IMR-90 (cell line): ENCODE data around the gene C2CD4C. TPM values are rescaled to one million over a fixed set of nuclear protein-coding genes. Genes with fewer than 3 reads are reported as not detected.

Experiments
- ATAC-seq: fragments of 200-7000 bp; cut with Tn5 transposase; 2 replicates; pipeline ENCODE4 v1.9.1; 2020; ENCODE audit warnings: low read depth, mild to moderate bottlenecking, moderate library complexity
- BruUV-seq: library from RNA; stranded (reverse); fragments of 400-500 nt; replicated peaks from 2 replicates; lab custom pipeline; 2021; lab: Mats Ljungman, UMichigan
- CTCF ChIA-PET: fragments of 300-600 bp; formaldehyde crosslinking; extraction: SDS; loops from one replicate; lab custom pipeline; 2021; ENCODE audit warnings: antibody characterized with exemption; lab: Yijun Ruan, JAX
- POLR2A ChIA-PET: fragments of 300-600 bp; sonication (Branson Sonifier 250); formaldehyde crosslinking; loops from one replicate; lab custom pipeline; 2022; ENCODE audit warnings: antibody characterized with exemption; ENCODE audit not compliant: unreplicated experiment; lab: Charles Lee
- DNase-seq: peaks from one replicate; pipeline ENCODE4 v3.0.0; 2013
- H2AFZ ChIP-seq: replicated peaks from 2 replicates; pipeline ENCODE3; 2013; ENCODE audit warnings: low read length, mild to moderate bottlenecking; ENCODE audit not compliant: poor library complexity
- H2AK5ac ChIP-seq: 2 replicates; pipeline ENCODE4 v1.6.1; 2013; ENCODE audit warnings: low read depth, low read length, inconsistent platforms
- H2AK9ac ChIP-seq: replicated peaks from 2 replicates; pipeline ENCODE3; 2013; ENCODE audit warnings: mild to moderate bottlenecking, low read depth, low read length, moderate library complexity; ENCODE audit not compliant: poor library complexity
- H2BK120ac ChIP-seq: 2 replicates; pipeline ENCODE4 v1.6.1; 2013; ENCODE audit warnings: low read depth, low read length, inconsistent platforms
- H2BK15ac ChIP-seq: 3 replicates; pipeline ENCODE4 v1.6.1; 2013; ENCODE audit warnings: low read depth, low read length, inconsistent platforms
- H2BK20ac ChIP-seq: 2 replicates; pipeline ENCODE4 v1.6.1; 2013; ENCODE audit warnings: low read depth, mild to moderate bottlenecking, inconsistent platforms, low read length, moderate library complexity
- H2BK5ac ChIP-seq: 2 replicates; pipeline ENCODE4 v1.6.1; 2013; ENCODE audit warnings: mild to moderate bottlenecking, low read depth, low read length, inconsistent platforms; ENCODE audit not compliant: poor library complexity, severe bottlenecking
- H3K14ac ChIP-seq: replicated peaks from 2 replicates; pipeline ENCODE4 v1.6.1; 2013; ENCODE audit warnings: low read depth, low read length, inconsistent platforms
- H3K18ac ChIP-seq: 2 replicates; pipeline ENCODE4 v1.6.1; 2013; ENCODE audit warnings: low read depth, low read length, control low read depth
- H3K23ac ChIP-seq: 2 replicates; pipeline ENCODE4 v1.6.1; 2013; ENCODE audit warnings: low read depth, low read length, inconsistent platforms
- H3K27ac ChIP-seq: 2 replicates; pipeline ENCODE4 v1.5.1; 2013; ENCODE audit warnings: mild to moderate bottlenecking, control low read depth, low read length; ENCODE audit not compliant: insufficient read depth
- H3K27me3 ChIP-seq: 2 replicates; pipeline ENCODE4 v1.6.1; 2013; ENCODE audit warnings: low read length; ENCODE audit not compliant: control insufficient read depth, insufficient read depth
- H3K36me3 ChIP-seq: 2 replicates; pipeline ENCODE4 v1.6.1; 2013; ENCODE audit warnings: low read length, mixed read lengths; ENCODE audit not compliant: control insufficient read depth, insufficient read depth
- H3K4ac ChIP-seq: 2 replicates; pipeline ENCODE4 v1.6.1; 2013; ENCODE audit warnings: low read depth, low read length, inconsistent platforms
- H3K4me1 ChIP-seq: 2 replicates; pipeline ENCODE4 v1.6.1; 2013; ENCODE audit warnings: low read length, mixed read lengths; ENCODE audit not compliant: control insufficient read depth, insufficient read depth
- H3K4me2 ChIP-seq: 2 replicates; pipeline ENCODE4 v1.6.1; 2013; ENCODE audit warnings: low read depth, mild to moderate bottlenecking, control low read depth, low read length, moderate library complexity
- H3K4me3 ChIP-seq: 2 replicates; pipeline ENCODE4 v1.5.1; 2013; ENCODE audit warnings: low read depth, mild to moderate bottlenecking, control low read depth, low read length, moderate library complexity; ENCODE audit not compliant: insufficient read depth
- H3K56ac ChIP-seq: 2 replicates; pipeline ENCODE4 v1.6.1; 2013; ENCODE audit warnings: low read length, inconsistent platforms; ENCODE audit not compliant: insufficient read depth; ENCODE audit errors: extremely low read depth
- H3K79me1 ChIP-seq, 2 experiments: 2 replicates each; pipeline ENCODE4 v1.6.1; 2013; ENCODE audit warnings: low read length in 2 of 2, inconsistent platforms in 1 of 2, low read depth in 1 of 2
- H3K9ac ChIP-seq: 2 replicates; pipeline ENCODE4 v1.6.1; 2013; ENCODE audit warnings: low read depth, low read length, control low read depth
- H3K9me1 ChIP-seq: 2 replicates; pipeline ENCODE4 v1.6.1; 2013; ENCODE audit warnings: low read length, inconsistent platforms; ENCODE audit not compliant: insufficient read depth
- H3K9me3 ChIP-seq: 2 replicates; pipeline ENCODE4 v1.6.1; 2013; ENCODE audit warnings: low read length; ENCODE audit not compliant: control insufficient read depth, insufficient read depth
- H4K20me1 ChIP-seq: 2 replicates; pipeline ENCODE4 v1.6.1; 2013; ENCODE audit warnings: low read length, inconsistent platforms; ENCODE audit not compliant: insufficient read depth
- H4K5ac ChIP-seq: 2 replicates; pipeline ENCODE4 v1.6.1; 2013; ENCODE audit warnings: mild to moderate bottlenecking, low read depth, low read length, control low read depth
- H4K8ac ChIP-seq, 2 experiments: 2 replicates each; pipeline ENCODE4 v1.6.1; 2013; ENCODE audit warnings: low read depth in 2 of 2, low read length in 2 of 2, control low read depth in 1 of 2, inconsistent platforms in 1 of 2
- H4K91ac ChIP-seq: 2 replicates; pipeline ENCODE4 v1.6.1; 2013; ENCODE audit warnings: low read depth, low read length, inconsistent platforms; ENCODE audit not compliant: insufficient read depth
- BHLHE40 ChIP-seq: fragments of 150-350 bp; IDR thresholded peaks from 2 replicates; pipeline ENCODE4 v1.6.1; 2016; ENCODE audit warnings: mild to moderate bottlenecking, low read depth, low read length
- MAFK ChIP-seq: IDR thresholded peaks from 2 replicates; pipeline ENCODE4 v1.6.1; 2012; ENCODE audit warnings: low read depth, low read length, improper control_type of control experiment
- MAZ ChIP-seq: IDR thresholded peaks from 2 replicates; pipeline ENCODE4 v1.6.1; 2012; ENCODE audit warnings: low read depth, mild to moderate bottlenecking, low read length, improper control_type of control experiment, moderate library complexity, borderline replicate concordance
- MXI1 ChIP-seq: IDR thresholded peaks from 2 replicates; pipeline ENCODE4 v1.6.1; 2012; ENCODE audit warnings: low read depth, mild to moderate bottlenecking, low read length, moderate library complexity, borderline replicate concordance
- NFE2L2 ChIP-seq: fragments of 150-350 bp; IDR thresholded peaks from 2 replicates; pipeline ENCODE4 v1.6.1; 2016; ENCODE audit warnings: low read depth, mild to moderate bottlenecking, low read length
- RCOR1 ChIP-seq: IDR thresholded peaks from 2 replicates; pipeline ENCODE4 v1.6.1; 2012; ENCODE audit warnings: mild to moderate bottlenecking, low read length, improper control_type of control experiment; ENCODE audit not compliant: insufficient replicate concordance
- RFX5 ChIP-seq: IDR thresholded peaks from 2 replicates; pipeline ENCODE4 v1.8.0; 2012; ENCODE audit warnings: low read depth, mild to moderate bottlenecking, low read length, moderate library complexity
- SMC3 ChIP-seq: fragments of 150-350 bp; IDR thresholded peaks from 2 replicates; pipeline ENCODE4 v1.6.1; 2016; ENCODE audit warnings: low read depth, mild to moderate bottlenecking, antibody characterized with exemption, low read length, moderate library complexity
- WGBS, 2 experiments: methylation state at CpG; one replicate each; pipeline versions ENCODE4 v1.1.5 to v1.1.7; 2013; ENCODE audit warnings: missing lambda C conversion rate in 2 of 2; ENCODE audit not compliant: insufficient read length in 1 of 2; ENCODE audit errors: extremely low coverage in 2 of 2; 5-methylcytosine and 5-hydroxymethylcytosine counted together
- dilution Hi-C: fragments of 300-500 bp; cut with HindIII; formaldehyde crosslinking; loops from one replicate; pipeline ENCODE4 v1.14.3; 2018; ENCODE audit warnings: low sequenced_read_pairs; ENCODE audit not compliant: unreplicated experiment
- in situ Hi-C: fragments of 300-500 bp; cut with MboI; formaldehyde crosslinking; loops from 3 replicates; pipeline ENCODE4 v1.14.3; 2019; ENCODE audit warnings: low sequenced_read_pairs, inconsistent platforms, mixed read lengths
- intact Hi-C: fragments of 100-400 bp; cut with micrococcal nuclease; formaldehyde crosslinking; loops from 2 replicates; pipeline ENCODE4 v1.10.0; 2022
- polyA plus RNA-seq, 3 experiments: library from polyadenylated mRNA; depleted of rRNA; stranded (reverse); fragments of >200 nt; gene quantifications; 2 replicates each; pipeline ENCODE4 v1.2.3, GENCODE V29; 2012; ENCODE audit warnings: low replicate concordance in 1 of 3
- total RNA-seq: library from RNA; depleted of rRNA; stranded (reverse); fragments of >200 nt; gene quantifications from 2 replicates; pipeline ENCODE4 v1.2.3, GENCODE V29; 2012
- TF ChIP-seq, protein P1 (sequence below): conservative IDR thresholded peaks from 2 replicates; pipeline ENCODE4 v1.5.1; 2012; ENCODE audit warnings: mild to moderate bottlenecking, low read depth, low read length, improper control_type of control experiment
- TF ChIP-seq, protein P2 (sequence below): fragments of 150-350 bp; IDR thresholded peaks from 2 replicates; pipeline ENCODE4 v1.6.1; 2016; ENCODE audit warnings: low read depth, mild to moderate bottlenecking, low read length, moderate library complexity, borderline replicate concordance

Gene C2CD4C
- total and polyA plus RNA-seq, 2 of the 4 experiments (the other 2 are of a cell fraction), result under 0.01 to 0.07 TPM

DNA sequence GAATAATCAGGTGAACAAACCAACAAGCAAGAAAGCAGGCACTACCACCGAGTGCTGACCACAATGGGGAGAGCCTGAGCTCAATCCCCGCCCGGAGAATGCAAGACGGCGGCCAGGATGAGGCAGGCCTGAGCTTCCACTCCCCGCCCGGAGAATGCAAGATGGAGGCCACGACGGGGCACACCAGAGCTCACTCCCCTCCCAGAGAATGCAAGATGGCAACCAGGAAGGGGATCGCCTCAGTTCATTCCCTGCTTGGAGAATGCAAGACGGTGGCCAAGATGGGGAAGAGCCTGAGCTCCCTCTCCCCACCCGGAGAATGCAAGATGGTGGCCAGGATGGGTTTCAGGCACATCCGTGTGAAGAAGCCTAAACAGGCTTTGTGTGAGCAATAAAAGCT lies 39.7 kb downstream of the C2CD4C start:
- Histone ChIP-seq H4K8ac (no peak overlapping the region), H2AK5ac (no peak overlapping the region), H3K79me1 (no peaks in the 10 kb centered on the region), H2BK20ac (no peak overlapping the region), H4K91ac (no peak overlapping the region), H3K23ac (no peak overlapping the region), H3K9me3 (peaks cover 8% of the 10 kb centered on the region), H4K20me1 (no peaks in the 10 kb centered on the region), H2BK120ac (no peak overlapping the region), H3K18ac (no peak overlapping the region), H2BK15ac (no peak overlapping the region), H3K14ac (no peak overlapping the region), H2BK5ac (no peak overlapping the region), H2AFZ (peak overlapping the region; percentile 14), H3K4me2 (no peak overlapping the region), H3K9ac (no peak overlapping the region), H2AK9ac (no peak overlapping the region), H3K4me3 (no peak overlapping the region), H3K4me1 (peaks cover 1% of the 10 kb centered on the region; the same call in 1 of the 2 replicates), H3K9me1 (no peaks in the 10 kb centered on the region), H3K4ac (no peak overlapping the region), H3K27me3 (peaks cover 57% of the 10 kb centered on the region), H4K5ac (no peak overlapping the region), H3K56ac (0 out of 2 replicates have a peak overlapping the region, but pooled peaks have one; percentile 30), H3K27ac (no peak overlapping the region), H3K36me3 (no peaks in the 10 kb centered on the region)
- ChIA-PET CTCF (no interaction called here), POLR2A (no interaction called here)
- intact Hi-C loops, result no loop called here
- BruUV-seq, result no TSS peak
- TF ChIP-seq MAFK (no peak), RFX5 (no peak), RCOR1 (no peak), SMC3 (no peak), BHLHE40 (no peak), NFE2L2 (no peak), MXI1 (no peak), MAZ (no peak)
- TF ChIP-seq, protein P1, sequence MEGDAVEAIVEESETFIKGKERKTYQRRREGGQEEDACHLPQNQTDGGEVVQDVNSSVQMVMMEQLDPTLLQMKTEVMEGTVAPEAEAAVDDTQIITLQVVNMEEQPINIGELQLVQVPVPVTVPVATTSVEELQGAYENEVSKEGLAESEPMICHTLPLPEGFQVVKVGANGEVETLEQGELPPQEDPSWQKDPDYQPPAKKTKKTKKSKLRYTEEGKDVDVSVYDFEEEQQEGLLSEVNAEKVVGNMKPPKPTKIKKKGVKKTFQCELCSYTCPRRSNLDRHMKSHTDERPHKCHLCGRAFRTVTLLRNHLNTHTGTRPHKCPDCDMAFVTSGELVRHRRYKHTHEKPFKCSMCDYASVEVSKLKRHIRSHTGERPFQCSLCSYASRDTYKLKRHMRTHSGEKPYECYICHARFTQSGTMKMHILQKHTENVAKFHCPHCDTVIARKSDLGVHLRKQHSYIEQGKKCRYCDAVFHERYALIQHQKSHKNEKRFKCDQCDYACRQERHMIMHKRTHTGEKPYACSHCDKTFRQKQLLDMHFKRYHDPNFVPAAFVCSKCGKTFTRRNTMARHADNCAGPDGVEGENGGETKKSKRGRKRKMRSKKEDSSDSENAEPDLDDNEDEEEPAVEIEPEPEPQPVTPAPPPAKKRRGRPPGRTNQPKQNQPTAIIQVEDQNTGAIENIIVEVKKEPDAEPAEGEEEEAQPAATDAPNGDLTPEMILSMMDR, result no peak
- TF ChIP-seq, protein P2, sequence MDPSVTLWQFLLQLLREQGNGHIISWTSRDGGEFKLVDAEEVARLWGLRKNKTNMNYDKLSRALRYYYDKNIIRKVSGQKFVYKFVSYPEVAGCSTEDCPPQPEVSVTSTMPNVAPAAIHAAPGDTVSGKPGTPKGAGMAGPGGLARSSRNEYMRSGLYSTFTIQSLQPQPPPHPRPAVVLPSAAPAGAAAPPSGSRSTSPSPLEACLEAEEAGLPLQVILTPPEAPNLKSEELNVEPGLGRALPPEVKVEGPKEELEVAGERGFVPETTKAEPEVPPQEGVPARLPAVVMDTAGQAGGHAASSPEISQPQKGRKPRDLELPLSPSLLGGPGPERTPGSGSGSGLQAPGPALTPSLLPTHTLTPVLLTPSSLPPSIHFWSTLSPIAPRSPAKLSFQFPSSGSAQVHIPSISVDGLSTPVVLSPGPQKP, result no peak
- in situ Hi-C loops, result no loop called here
- dilution Hi-C loops, result no loop called here
- no peak for DNase-seq
- ATAC-seq, result no peak
- 77% methylated on average over 6 of the region's 13 CpGs; no CpG with 5 or more reads in 1 of the 2 experiments for WGBS, 2 experiments
